Activated CD8-positive, alpha-beta memory T cell treated with anti-CD3 and anti-CD28 coated beads, Interleukin-2, amount 50 U/mL, for 24 hours (primary cell): ENCODE results near the gene SBK3.
"Not testable (repeated sequence)": the region's sequence is repeated elsewhere in the genome, so short reads cannot be mapped to it uniquely, and the experiment has no call there.

Experiments used
- DNase-seq: peaks from one replicate; pipeline ENCODE4 v3.0.0-alpha.2; 2020; ENCODE audit errors: extremely low read depth

SBK3 gene

DNA sequence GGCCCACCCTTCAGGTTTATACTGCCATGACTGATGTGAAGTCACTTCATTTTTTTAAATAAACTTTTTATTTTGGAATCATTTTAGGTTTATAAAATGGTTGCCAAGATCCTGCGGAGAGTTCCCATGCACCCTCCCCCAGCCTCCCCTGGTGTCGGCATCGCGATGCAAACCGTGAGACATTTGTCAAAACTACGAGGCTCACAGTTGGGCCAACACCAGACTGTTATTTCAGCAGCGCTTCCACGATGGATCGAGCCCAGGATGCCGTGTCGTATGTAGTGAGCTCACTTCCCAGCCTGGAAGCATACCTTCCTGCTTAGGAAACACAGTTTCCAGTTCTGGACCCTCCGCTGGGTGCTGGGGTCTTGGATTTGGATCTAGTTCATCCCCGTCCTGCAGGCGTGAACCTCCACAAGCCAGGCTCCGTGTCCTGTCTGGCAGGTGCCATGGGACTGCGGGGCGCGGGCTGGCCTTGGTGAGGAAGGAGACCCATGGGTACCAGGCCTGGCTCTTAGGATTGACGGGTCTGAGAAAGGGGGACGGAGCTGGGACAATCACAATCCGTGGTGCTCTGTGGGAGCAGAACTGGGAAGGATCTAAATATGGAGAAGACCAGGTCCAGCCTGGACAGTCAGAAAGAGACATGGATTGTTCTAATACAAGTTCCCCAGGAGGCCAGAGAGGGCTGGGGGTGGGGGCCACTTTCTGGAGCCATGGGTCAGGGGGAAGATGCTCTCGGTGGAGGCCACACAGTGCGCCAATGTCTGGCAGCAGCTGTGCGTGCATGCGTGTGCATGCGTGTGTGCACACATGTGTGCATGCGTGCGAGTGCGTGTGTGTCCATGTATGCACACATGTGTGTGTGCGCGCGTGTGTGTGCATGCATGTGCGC, 6.0 kb downstream of the SBK3 start:
- no peak for DNase-seq

DNA sequence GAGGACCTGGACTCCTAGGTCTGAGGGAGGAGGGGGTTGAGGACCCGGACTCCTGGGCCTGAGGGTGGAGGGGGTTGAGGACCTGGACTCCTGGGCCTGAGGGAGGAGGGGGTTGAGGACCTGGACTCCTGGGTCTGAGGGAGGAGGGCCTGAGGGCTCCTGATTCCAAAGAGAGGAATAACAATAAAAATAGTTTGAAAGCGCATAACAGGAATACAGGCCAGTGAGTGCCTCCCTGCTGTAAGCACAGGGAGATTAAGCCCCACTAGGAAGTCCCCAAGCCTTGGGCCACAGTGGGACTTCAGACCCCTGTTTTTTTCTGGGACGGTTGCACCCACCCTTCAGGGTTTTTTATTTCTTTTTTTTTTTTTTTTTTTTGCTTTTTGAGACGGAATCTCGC, 7.2 kb downstream of the SBK3 start:
- no peak for DNase-seq

DNA sequence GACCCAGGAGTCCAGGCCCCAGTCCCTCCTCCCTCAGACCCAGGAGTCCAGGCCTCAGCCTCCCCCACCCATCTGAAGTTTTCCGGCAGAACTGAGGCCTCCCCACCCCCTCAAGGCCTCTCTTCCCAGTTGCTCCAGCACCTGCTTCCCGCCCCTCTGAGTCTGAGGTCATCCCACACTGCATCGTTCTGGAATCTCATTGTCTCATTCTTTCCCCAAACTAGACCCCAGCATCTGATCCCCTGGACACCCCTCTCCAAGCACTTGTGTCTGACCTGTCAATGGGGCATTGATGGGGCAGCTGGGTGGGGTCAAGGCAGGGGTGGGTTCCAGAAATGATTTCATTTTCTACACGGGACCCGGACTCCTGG, 7.6 kb downstream of the SBK3 start:
- DNase-seq, result no peak

DNA sequence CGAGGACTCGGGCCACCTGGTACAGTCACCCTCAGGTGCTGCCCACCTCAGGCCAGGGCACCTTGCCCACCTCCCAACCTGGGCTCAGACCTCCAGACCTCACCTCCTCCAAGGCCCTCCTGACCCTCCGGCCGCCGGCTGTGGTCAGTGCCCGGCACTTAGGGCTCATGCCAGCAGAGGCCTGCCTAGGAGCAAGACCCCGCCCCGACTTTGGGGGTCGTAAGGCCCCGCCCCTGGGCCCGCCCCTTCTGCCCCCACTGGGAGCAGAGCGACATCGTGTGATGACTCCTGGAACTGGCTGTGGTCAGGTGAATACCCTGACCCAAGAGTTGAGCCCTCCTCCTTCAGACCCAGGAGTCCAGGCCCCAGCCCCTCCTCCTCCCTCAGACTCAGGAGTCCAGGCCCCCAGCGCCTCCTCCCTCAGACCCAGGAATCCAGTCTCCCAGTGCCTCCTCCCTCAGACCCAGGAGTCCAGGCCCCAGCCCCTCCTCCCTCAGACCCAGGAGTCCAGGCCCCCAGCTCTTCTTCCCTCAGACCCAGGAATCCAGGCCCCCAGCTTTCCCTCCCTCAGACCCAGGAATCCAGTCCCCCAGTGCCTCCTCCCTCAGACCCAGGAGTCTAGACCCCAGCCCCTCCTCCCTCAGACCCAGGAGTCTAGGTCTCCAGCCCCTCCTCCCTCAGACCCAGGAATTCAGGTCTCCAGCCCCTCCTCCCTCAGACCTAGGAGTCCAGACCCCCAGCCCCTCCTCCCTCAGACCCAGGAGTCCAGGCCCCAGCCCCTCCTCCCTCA, 8.2 kb downstream of the SBK3 start, which contains the start of gene SBK2:
SBK2 (minus strand) TSS at position 183 of the 790 bp plus-strand sequence. CDS start 839 bp downstream, outside the sequence.
- DNase-seq, result no peak

DNA sequence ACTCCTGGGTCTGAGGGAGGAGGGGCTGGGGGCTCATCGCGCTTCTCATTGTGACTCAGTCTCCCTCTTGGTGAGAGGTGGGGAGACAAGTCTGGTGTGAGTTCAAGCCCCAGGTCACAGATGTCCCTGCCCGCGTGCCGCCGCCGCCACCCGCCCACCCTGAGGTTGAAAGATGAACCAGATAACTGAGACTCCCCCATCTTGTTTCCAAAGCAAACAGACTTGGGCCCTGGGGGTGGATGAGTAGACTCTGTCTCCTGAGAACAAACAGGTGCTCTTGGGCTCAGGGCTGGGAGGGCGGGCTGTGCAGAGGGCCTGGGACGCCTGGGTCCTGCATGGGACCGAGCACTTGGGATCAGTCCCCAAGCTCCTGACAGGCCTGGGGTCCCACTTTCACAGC, 9.0 kb downstream of the SBK3 start:
- no peak for DNase-seq

DNA sequence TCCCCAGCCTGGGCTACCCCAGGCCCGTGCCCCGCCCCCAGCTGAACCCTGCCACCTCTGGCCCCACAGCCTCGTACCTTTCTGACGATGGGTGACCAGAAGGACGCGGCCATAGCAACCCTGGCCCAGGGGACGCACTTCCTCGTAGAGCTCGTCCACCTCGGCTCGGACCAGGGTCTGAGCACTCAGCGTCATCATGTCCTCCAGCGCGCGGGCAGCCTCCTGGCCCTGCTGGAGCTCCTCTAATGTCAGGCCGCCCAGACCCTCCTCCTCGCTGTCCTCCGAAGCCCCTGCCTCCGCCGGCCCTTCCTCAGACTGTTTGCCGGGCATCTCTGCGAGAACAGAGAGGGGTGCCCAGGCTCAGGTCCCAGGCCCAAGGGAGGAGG, 9.4 kb downstream of the SBK3 start:
- DNase-seq, result no peak

DNA sequence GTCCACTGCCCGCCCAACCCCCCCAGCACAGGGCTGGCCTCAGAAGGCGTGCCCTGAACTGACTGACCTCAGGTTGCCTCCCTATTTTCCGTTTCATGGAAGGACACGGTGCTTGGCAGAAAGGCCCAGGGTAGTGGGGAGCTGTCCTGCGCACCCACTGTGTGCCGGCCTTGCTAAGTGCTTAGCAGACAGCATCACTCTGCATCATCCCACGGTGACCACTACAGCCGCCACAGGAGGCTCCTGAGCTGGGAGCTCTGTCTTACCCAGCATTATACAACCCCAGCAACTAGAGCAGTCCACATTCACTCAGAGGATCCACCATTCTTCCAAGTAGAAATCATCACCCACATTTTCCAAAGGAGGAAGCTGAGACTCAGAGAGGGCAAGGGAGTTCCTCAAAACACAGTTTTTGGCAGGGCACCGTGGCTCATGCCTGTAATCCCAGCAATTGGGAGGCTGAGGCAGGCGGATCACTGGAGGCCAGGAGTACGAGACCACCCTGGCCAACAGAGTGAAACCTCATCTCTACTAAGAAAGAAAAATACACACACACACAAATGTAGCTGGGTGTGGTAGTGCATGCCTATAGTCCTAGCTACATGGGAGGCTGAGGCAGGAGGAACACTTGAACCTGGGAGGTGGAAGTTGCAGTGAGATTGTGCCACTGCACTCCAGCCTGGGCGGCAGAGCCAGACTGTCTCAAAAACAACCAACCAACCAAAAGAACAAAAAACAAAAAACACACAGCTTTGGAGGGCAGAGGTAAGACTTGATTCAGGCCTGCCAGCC, 10.0 kb downstream of the SBK3 start:
- DNase-seq, result no peak

DNA sequence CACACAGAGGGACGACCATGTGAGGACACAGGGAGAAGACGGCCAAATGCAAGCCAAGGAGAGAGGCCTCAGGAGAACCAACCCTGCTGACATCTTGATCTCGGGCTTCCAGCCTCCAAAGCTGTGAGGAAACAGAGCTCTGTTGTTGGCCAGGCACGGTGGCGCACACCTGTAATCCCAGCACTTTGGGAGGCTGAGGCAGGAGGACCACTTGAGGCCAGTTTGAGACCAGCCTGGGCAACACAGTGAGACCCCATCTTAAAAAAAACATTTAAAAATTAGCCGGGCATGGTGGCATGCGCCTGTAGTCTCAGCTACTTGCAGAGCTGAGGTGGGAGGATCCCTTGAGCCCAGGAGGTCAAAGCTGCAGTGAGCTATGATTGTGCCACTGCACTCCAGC, 11.1 kb downstream of the SBK3 start:
- not testable (repeated sequence) for DNase-seq

DNA sequence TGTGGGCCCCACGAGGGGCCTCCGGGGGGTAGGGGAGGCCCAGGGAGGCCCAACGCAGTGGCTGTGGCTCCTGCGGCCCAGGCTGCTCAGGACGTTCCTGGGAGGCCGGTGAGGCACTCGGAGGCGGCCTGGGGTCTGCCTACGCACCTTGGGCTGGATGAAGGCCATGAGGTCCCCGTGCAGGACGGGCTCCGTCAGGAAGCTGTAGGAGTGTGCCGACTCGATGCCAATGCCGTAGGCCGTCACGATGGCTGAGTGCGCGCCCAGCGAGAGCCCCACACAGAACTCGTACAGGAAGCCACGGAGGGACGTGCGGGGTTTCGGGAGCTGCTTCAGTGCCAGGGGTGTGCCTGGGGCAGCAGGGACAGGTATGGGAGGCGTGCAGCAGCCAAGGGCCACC, 14.3 kb downstream of the SBK3 start:
- no peak for DNase-seq

DNA sequence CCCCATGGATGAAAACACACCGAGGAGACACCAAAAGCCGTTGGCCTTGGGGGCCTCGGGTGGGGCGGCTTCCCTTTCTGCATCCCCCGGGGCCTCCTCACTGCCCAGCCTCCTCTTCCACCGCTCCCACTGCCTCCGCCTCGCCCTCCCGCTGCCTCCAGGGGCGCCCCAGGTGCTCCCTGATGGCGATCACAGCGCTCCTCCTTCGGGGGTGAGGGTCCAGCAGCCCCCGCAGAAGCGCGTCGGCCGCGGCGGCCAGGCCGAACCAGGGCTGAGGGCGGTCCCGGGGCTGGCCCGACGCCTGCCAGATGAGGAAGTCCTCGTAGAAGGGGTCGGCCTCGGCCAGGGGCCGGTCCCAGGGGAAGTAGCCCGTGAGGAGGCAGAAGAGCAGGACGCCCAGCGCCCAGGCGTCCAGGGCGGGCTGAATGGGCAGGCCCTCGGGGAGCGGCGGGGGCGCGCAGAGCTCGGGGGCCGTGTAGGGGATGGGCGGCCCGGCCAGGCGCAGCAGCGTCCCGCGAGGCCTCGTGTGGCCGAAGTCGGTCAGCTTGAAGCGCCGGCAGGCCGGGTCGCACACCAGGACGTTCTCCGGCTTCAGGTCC, 15.6 kb downstream of the SBK3 start:
- no peak for DNase-seq

DNA sequence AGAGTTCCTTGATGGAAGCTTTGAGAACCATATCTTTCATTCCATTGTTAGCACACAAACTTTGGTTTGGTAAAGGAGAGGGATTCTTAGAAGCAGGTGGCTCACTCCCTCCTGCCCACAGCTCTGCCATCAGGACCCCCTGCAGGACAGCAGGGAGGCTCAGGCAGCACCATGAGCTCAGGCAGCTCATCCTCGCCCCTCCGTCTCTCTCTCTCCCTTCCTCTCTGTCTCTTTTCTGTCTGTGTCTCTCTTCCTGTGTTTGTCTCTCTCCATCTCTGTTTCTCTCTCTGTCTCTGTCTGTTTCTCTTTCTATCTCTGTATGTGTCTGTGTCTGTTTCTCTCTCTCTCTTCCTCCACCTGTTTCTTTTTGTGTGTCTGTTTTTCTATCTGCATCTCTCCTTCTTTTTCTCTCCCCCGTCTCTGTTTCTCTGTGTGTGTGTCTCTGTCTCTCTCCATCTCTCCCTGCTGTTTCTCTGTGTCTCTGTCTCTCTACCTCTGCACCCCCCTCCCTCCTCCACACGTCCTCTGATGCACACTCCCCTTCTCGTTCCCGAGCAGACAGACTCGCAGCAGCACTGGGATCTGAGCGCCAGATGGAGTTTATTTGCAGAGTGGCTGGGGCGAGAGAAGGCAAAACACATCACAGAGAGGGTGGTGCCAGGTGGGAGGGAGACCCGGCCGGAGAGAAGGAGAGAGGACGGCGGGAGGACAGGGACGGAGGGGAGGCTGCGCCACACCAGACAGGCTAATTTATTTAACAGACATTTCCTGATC, 17.1 kb downstream of the SBK3 start:
- DNase-seq, result no peak

DNA sequence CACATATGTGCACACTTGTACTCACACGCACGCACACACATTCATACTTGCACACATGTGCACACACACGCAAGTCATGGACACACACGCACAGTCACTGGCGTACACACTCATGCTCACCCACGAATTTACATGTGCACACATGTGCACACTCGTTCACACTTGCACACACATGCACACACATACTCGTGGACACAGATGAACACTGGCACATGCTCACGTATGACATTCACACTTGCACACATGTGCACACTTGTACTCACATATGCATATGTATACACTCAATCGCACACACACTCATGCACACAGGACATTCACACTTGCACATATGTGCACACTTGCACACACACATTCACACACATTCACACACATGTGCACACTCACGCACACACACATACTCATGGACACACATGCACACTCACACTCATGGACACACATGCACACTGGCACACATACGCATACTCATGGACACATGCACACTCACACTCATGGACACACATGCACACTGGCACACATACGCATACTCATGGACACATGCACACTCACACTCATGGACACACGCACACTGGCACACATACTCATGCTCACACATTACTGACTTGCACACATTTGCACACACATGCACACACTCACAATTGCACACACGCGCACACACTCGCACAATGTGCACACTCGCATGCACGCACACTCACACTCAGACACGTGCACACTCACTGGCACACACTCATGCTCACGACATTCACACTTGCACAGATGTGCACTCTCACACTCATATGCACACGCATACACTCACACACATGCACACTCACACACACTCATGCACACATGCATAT, 17.9 kb downstream of the SBK3 start:
- no peak for DNase-seq

DNA sequence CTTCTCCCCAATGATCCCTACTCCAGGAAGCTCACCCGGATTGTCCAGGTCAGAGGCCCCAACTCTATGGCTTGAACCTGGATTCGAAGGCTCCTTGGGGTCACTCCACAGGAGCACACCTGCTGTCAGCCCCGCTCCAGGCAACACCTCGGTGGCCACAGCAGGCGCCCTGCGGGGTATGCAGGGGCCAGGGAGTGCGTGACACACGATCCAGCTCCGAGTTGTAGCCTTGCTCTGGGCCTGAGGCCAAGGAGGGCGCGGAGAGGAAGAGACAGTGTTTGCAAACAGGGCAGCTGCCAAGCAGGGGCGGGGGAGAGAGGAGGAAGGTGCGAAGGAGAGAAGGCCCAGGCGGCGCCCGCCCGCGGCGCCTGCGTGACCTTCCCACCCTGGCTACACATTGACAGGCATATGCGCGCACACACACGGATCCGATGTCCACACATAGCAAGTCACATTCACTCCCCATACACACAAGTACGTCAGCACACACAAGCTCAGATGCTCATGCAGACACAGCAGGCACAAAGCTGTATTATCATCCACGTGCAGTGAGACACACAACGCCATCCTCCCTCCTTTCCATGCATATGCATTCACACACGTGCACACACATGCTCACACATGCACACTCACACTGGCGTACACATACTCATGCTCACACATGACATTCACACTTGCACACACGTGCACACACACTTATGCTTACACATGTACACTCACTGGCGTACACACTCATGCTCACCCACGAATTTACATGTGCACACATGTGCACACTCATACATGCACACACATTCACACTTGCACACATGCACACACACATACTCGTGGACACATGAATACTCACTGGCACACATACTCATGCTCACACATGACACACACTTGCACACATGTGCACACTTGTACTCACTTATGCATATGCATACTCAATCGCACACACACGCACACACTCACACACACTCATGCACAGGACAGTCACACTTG, 18.8 kb downstream of the SBK3 start:
- DNase-seq, result no peak

DNA sequence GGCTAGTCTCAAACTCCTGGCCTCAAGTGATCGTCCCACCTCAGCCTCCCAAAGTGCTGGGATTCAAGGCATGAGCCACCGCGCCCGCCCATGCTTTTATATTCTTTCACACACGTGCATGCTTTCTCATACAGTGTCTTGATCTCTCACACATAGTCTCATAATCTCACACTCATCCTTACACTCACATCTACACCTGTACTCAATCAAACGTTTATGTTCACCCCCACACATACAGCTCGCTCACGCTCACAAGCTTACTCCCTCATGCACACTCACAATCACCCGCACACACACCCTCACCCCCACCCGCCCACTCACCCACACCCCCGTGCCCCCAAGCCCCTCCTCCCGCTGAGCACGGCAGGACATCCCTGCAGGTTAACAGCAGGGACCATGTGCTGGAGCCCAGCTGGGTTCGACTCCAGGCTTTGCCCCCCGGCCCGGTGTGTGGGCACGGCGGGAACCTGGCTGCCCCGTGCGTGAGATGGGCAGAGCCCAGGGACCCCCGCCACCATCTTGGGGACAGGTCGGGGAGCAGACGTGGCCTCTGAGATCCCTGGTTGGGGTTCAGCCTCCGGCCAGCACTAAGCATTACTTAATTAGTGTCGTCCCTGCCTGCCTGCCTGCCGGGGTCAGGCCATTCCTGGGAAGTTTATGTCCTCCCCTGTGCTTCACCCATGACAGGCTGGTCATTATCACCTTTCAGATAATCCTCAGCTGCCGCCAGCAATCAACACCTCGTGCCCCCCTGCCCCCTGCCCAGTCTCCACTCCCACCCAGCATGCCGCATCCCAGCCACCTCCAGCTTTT, 19.8 kb downstream of the SBK3 start:
- DNase-seq, result no peak

DNA sequence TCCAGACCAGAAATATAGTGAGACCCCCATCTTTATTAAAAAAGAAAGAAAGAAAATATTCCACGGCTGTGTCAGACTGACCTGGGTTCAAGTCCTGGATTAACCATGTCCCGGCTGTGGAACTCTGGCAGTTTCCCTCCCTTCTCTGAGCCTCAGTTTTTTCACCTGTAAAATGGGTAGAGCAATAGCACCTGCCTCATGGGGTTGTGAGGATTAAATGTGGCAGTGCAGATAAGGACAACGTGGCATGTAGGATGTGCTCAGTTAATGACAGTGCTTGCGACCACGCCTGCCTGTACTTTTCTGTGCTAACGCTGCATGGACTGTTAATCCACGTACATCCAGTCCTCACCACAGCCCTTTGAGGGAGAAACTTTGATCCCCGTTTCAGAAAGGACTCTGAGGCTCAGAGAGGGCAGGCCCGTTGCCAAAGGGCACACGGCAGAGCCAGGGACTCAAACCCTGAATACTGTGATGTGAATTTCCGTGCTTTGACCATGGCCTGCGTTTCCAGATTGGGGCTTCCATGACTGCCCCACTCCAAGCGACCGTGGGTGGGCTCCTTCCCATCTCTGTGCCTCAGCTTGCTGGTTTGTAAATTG, 24.6 kb downstream of the SBK3 start:
- no peak for DNase-seq

DNA sequence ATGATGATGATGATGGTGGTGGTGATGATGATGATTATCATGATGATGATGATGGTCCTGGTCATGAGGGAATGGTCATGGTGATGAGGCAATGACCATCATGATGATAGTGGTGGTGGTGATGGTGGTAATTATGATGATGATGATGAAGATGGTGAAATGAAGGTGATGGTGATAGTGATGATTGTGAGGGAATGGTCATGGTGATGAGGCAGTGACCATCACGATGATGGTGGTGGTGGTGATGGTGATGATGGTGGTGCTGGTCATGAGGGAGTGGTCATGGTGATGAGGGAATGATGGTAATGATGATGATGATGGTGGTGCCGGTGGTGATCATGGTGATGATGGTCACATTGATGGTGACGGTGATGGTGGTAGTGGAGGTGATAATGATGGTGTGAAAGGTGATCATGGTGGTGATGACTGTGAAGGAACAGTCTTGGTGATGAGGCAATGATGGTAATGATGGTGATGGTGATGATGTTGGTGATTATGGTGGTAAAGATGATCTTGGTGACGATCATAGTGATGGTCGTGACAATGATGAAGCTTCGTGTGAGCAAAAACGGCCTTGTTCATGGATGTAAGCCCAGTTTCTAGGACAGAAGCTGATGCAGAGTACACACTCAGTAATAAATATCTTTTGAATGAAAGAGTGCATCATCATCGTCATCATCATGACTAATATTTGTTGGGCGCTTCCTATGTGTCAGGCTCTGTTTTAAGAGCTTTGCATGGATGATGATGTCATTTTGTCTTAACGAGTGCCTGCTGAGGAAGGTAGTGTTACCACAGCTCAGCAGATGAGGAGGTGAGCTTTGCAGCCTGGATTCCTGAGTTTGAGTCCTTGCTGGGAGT, 25.7 kb downstream of the SBK3 start:
- DNase-seq, result no peak
